Measurements from ENCODE around the gene ADGRA3.

DNA sequence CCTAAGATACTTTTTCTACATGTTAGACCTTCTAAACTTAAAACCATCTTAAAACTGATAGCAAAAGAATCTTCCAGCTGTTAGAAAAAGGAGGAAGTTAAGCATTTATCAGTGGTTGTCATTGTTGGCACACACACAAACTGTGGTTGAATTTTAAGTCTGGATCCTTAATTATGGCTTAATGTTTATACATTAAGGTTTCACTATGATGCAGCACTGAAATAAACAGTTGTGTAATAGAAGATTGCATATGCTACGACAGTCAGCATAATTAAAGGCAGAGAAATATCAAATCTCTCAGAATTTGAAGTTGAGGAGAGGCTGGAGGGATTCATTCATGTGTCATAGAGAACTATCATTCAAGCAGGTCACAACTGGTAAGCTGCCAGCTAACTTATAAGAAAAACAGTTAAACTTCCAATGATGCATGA, 32.3 kb downstream of the ADGRA3 start:
- TF ChIP-seq KDM3A (CRISPR knock-in tag; IDR thresholded peaks at IDR 0.05; ENCODE audit: low read depth) = no peak
- no peak for TF ChIP-seq POLR2AphosphoS5 (IDR thresholded peaks at IDR 0.05; ENCODE audit: low read depth, low read length)
- no peak for TF ChIP-seq POLR2A (IDR thresholded peaks at IDR 0.05; ENCODE audit: insufficient read depth in 1 of 2, low read depth in 2 of 2, low read length in 2 of 2)
- TF ChIP-seq, protein P1, sequence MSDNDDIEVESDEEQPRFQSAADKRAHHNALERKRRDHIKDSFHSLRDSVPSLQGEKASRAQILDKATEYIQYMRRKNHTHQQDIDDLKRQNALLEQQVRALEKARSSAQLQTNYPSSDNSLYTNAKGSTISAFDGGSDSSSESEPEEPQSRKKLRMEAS (IDR thresholded peaks at IDR 0.05) = no peak
- TF ChIP-seq, protein P2, sequence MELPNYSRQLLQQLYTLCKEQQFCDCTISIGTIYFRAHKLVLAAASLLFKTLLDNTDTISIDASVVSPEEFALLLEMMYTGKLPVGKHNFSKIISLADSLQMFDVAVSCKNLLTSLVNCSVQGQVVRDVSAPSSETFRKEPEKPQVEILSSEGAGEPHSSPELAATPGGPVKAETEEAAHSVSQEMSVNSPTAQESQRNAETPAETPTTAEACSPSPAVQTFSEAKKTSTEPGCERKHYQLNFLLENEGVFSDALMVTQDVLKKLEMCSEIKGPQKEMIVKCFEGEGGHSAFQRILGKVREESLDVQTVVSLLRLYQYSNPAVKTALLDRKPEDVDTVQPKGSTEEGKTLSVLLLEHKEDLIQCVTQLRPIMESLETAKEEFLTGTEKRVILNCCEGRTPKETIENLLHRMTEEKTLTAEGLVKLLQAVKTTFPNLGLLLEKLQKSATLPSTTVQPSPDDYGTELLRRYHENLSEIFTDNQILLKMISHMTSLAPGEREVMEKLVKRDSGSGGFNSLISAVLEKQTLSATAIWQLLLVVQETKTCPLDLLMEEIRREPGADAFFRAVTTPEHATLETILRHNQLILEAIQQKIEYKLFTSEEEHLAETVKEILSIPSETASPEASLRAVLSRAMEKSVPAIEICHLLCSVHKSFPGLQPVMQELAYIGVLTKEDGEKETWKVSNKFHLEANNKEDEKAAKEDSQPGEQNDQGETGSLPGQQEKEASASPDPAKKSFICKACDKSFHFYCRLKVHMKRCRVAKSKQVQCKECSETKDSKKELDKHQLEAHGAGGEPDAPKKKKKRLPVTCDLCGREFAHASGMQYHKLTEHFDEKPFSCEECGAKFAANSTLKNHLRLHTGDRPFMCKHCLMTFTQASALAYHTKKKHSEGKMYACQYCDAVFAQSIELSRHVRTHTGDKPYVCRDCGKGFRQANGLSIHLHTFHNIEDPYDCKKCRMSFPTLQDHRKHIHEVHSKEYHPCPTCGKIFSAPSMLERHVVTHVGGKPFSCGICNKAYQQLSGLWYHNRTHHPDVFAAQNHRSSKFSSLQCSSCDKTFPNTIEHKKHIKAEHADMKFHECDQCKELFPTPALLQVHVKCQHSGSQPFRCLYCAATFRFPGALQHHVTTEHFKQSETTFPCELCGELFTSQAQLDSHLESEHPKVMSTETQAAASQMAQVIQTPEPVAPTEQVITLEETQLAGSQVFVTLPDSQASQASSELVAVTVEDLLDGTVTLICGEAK (IDR thresholded peaks at IDR 0.05) = no peak
- TF ChIP-seq, protein P2 (CRISPR knock-in tag; IDR thresholded peaks at IDR 0.05) = no peak
- no peak for TF ChIP-seq PRMT3 (CRISPR knock-in tag; IDR thresholded peaks at IDR 0.05; ENCODE audit: borderline replicate concordance, low read depth)
